Measurements from ENCODE around the gene TRIM41. TPM values are rescaled to one million over a fixed set of nuclear protein-coding genes. Genes with fewer than 3 reads are reported as not detected.

Gene TRIM41
- total and polyA plus RNA-seq, 2 of the 13 experiments (the other 11 are each of a cell fraction or from before 2014, with no cell fraction given) = 10.2 to 16.7 TPM

DNA sequence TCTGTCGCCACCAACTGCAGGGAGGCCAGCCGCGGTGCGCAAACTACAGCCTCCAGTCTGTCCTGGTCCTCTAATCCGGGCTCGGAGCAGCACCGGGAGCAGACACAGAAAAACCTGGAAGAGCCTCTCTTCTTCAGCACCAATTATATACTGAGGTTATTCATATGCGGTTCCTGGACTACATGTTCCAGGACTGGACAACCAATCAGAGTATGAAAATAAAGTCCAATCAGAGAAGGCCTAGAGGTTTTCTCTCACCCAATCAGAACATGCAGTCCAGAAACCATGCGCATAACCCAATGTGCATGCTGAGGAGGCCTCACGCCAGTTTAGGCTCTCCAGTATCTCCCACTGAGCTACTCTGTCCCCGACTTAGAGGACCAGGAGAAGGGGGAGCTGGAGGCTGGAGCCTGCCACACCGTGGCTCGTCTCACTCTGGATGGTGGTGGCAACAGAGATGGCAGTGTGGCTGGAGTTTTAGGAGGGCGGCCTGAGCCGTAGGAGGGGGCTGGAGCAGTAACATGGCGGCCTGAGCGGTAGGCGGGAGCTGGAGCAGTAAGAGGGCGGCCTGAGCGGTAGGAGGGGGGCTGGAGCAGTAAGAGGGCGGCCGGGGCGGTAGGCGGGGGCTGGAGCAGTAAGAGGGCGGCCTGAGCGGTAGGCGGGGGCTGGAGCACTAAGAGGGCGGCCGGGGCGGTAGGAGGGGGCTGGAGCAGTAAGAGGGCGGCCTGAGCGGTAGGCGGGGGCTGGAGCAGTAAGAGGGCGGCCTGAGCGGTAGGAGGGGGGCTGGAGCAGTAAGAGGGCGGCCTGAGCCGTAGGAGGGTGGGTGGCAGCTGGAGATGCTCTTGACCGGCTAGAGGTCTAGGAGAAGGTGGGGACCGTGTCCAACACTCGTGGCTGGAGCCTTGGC is 58.2 kb downstream of the TRIM41 start:
- DNase-seq (ENCODE audit: low spot score) (peak; percentile 46), FAIRE-seq (no peak), ATAC-seq (peak; percentile 76)
- Histone ChIP-seq H3K27ac (ENCODE audit: extremely low read length, insufficient read depth, low read length) (peak overlapping the region; percentile 67), H2AFZ (ENCODE audit: low read length) (no peak overlapping the region), H3K36me3 (replicated peaks in 1 of 2; ENCODE audit: control insufficient read depth in 1 of 2, insufficient read depth in 2 of 2, low read length in 2 of 2) (no peaks in the 10 kb centered on the region), H4K20me1 (ENCODE audit: insufficient read depth, low read length) (no peaks in the 10 kb centered on the region), H3K79me2 (ENCODE audit: insufficient read depth, low read length) (no peaks in the 10 kb centered on the region), H3K9me3 (ENCODE audit: low read length) (no peaks in the 10 kb centered on the region), H3K9ac (ENCODE audit: insufficient read depth, low read depth, low read length) (no peak overlapping the region), H3K4me1 (ENCODE audit: insufficient read depth, low read length) (peaks cover 5% of the 10 kb centered on the region; the same call in 1 of the 2 replicates), H3K4me2 (ENCODE audit: low read depth, low read length) (peak overlapping the region; percentile 36; the same call in 1 of the 2 replicates), H3K27me3 (ENCODE audit: control insufficient read depth in 1 of 2, insufficient read depth in 2 of 2, low read length in 2 of 2) (no peaks in the 10 kb centered on the region), H3K4me3 (replicated peaks in 1 of 3; ENCODE audit: insufficient read depth in 1 of 3, low read depth in 2 of 3, low read length in 3 of 3) (peak overlapping the region in 2 of 3 experiments; percentile 28 to 41; a peak in 3 of 6 replicates)
- ChIA-PET POLR2A (interaction anchor here (0.8 kb wide), 1 partner anchor 38 kb away, joined by 4 read pairs; the partner anchor contains the start of gene RACK1), CTCF (ENCODE audit: low intra/inter-chr PET ratio, low total read pairs) (no interaction called here)
- 65% methylated on average over 39 of the region's 40 CpGs for WGBS (ENCODE audit: low lambda C conversion rate)
- intact Hi-C loops (cut with micrococcal nuclease; ENCODE audit: unreplicated experiment) = no loop called here
- in situ Hi-C loops (cut with HindIII; ENCODE audit: extremely low pct_ligation_motif_present, low pct_unique_long_range_greater_than_20kb) = no loop called here
- BruUV-seq (replicated peaks) = no TSS peak
- TF ChIP-seq POLR2AphosphoS5 (IDR thresholded peaks at IDR 0.05; ENCODE audit: low read depth, low read length) (0 out of 2 replicates have a peak, but pooled peaks have one; percentile 21), THAP9 (CRISPR knock-in tag; IDR thresholded peaks at IDR 0.05; ENCODE audit: borderline replicate concordance) (peak; percentile 70), NFYC (CRISPR knock-in tag; IDR thresholded peaks at IDR 0.05) (peak; percentile 62), JUNB (CRISPR knock-in tag; IDR thresholded peaks at IDR 0.05; ENCODE audit: borderline replicate concordance) (0 out of 2 replicates have a peak, but pooled peaks have one; percentile 38), MZF1 (CRISPR knock-in tag; IDR thresholded peaks at IDR 0.05; ENCODE audit: borderline replicate concordance) (no peak), ZNF335 (CRISPR knock-in tag; IDR thresholded peaks at IDR 0.05) (peak; percentile 65; the same call in 1 of the 2 replicates), ZNF746 (CRISPR knock-in tag; IDR thresholded peaks at IDR 0.05) (no peak), POLR2G (IDR thresholded peaks at IDR 0.05; ENCODE audit: low read depth, low read length) (peak; percentile 63), POLR2A (IDR thresholded peaks at IDR 0.05; ENCODE audit: insufficient read depth in 1 of 2, low read depth in 2 of 2, low read length in 2 of 2) (peak; percentile 40 to 69; a peak in 3 of 4 replicates), ZNF24 (IDR thresholded peaks at IDR 0.05) (no peak)
- TF ChIP-seq, protein P1, sequence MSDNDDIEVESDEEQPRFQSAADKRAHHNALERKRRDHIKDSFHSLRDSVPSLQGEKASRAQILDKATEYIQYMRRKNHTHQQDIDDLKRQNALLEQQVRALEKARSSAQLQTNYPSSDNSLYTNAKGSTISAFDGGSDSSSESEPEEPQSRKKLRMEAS (IDR thresholded peaks at IDR 0.05) = 0 out of 2 replicates have a peak, but pooled peaks have one; percentile 16
- TF ChIP-seq, protein P2, sequence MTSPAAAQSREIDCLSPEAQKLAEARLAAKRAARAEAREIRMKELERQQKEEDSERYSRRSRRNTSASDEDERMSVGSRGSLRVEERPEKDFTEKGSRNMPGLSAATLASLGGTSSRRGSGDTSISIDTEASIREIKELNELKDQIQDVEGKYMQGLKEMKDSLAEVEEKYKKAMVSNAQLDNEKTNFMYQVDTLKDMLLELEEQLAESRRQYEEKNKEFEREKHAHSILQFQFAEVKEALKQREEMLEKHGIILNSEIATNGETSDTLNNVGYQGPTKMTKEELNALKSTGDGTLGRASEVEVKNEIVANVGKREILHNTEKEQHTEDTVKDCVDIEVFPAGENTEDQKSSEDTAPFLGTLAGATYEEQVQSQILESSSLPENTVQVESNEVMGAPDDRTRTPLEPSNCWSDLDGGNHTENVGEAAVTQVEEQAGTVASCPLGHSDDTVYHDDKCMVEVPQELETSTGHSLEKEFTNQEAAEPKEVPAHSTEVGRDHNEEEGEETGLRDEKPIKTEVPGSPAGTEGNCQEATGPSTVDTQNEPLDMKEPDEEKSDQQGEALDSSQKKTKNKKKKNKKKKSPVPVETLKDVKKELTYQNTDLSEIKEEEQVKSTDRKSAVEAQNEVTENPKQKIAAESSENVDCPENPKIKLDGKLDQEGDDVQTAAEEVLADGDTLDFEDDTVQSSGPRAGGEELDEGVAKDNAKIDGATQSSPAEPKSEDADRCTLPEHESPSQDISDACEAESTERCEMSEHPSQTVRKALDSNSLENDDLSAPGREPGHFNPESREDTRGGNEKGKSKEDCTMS (CRISPR knock-in tag; conservative IDR thresholded peaks at IDR 0.05) = no peak
- TF ChIP-seq, protein P3, sequence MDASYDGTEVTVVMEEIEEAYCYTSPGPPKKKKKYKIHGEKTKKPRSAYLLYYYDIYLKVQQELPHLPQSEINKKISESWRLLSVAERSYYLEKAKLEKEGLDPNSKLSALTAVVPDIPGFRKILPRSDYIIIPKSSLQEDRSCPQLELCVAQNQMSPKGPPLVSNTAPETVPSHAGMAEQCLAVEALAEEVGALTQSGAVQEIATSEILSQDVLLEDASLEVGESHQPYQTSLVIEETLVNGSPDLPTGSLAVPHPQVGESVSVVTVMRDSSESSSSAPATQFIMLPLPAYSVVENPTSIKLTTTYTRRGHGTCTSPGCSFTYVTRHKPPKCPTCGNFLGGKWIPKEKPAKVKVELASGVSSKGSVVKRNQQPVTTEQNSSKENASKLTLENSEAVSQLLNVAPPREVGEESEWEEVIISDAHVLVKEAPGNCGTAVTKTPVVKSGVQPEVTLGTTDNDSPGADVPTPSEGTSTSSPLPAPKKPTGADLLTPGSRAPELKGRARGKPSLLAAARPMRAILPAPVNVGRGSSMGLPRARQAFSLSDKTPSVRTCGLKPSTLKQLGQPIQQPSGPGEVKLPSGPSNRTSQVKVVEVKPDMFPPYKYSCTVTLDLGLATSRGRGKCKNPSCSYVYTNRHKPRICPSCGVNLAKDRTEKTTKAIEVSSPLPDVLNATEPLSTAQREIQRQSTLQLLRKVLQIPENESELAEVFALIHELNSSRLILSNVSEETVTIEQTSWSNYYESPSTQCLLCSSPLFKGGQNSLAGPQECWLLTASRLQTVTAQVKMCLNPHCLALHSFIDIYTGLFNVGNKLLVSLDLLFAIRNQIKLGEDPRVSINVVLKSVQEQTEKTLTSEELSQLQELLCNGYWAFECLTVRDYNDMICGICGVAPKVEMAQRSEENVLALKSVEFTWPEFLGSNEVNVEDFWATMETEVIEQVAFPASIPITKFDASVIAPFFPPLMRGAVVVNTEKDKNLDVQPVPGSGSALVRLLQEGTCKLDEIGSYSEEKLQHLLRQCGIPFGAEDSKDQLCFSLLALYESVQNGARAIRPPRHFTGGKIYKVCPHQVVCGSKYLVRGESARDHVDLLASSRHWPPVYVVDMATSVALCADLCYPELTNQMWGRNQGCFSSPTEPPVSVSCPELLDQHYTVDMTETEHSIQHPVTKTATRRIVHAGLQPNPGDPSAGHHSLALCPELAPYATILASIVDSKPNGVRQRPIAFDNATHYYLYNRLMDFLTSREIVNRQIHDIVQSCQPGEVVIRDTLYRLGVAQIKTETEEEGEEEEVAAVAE (CRISPR knock-in tag; IDR thresholded peaks at IDR 0.05; ENCODE audit: borderline replicate concordance) = 0 out of 2 replicates have a peak, but pooled peaks have one; percentile 47
